ENCODE results near the gene ATP2B2.

Gene ATP2B2

GRCh38 chr3:10510743-10511432 is 5.5 kb upstream of the ATP2B2 start:
- no peak for ATAC-seq

- no peak for ATAC-seq
These were observed 4.8 kb upstream of the ATP2B2 start for GRCh38 chr3:10510086-10510742.

- ATAC-seq, result no peak
These were observed 3.9 kb upstream of the ATP2B2 start for GRCh38 chr3:10509325-10509724.

- ATAC-seq, result no peak
These were observed 3.4 kb upstream of the ATP2B2 start for GRCh38 chr3:10508619-10509260.

GRCh38 chr3:10508235-10508618 is 2.8 kb upstream of the ATP2B2 start:
- ATAC-seq, result no peak

- no peak for ATAC-seq
These were observed 1.9 kb upstream of the ATP2B2 start for GRCh38 chr3:10507331-10507730.

- ATAC-seq, result no peak
These were observed 1.3 kb upstream of the ATP2B2 start for GRCh38 chr3:10506696-10507095.

GRCh38 chr3:10505791-10506585 is 602 bp upstream of the ATP2B2 start:
- ATAC-seq, result no peak

GRCh38 chr3:10504171-10505049 is 976 bp downstream of the ATP2B2 start:
- ATAC-seq, result no peak

- ATAC-seq, result no peak
These were observed 2.1 kb downstream of the ATP2B2 start for GRCh38 chr3:10503217-10503796.

- no peak for ATAC-seq
These were observed 3.1 kb downstream of the ATP2B2 start for GRCh38 chr3:10502185-10502880.

GRCh38 chr3:10501664-10502052 is 3.7 kb downstream of the ATP2B2 start:
- ATAC-seq, result no peak

GRCh38 chr3:10500717-10501663 is 4.4 kb downstream of the ATP2B2 start:
- no peak for ATAC-seq

- no peak for ATAC-seq
These were observed 7.1 kb downstream of the ATP2B2 start for GRCh38 chr3:10498271-10498670.

GRCh38 chr3:10497439-10497838 is 7.9 kb downstream of the ATP2B2 start:
- no peak for ATAC-seq

GRCh38 chr3:10496121-10496863 is 9.1 kb downstream of the ATP2B2 start:
- ATAC-seq, result no peak

- ATAC-seq, result no peak
These were observed 9.8 kb downstream of the ATP2B2 start for GRCh38 chr3:10495614-10496013.

GRCh38 chr3:10495003-10495402 is 10.4 kb downstream of the ATP2B2 start:
- ATAC-seq, result no peak

GRCh38 chr3:10494180-10494579 is 11.2 kb downstream of the ATP2B2 start:
- ATAC-seq, result no peak
